Neural cell (in vitro differentiated cells): Measurements from ENCODE around the gene NUDT8. TPM values are rescaled to one million over a fixed set of nuclear protein-coding genes. Genes with fewer than 3 reads are reported as not detected.

Experiments used
- H2AFZ ChIP-seq: fragments of 200-600, 300-800 bp; sonication (generic), shearing (Covaris generic); 2 replicates; pipeline ENCODE4 v1.6.0; 2014; ENCODE audit warnings: low read depth, mild to moderate bottlenecking, antibody characterized with exemption, low read length, moderate library complexity
- H3F3A ChIP-seq: fragments of 200-600 bp; shearing (Covaris generic); 2 replicates; pipeline ENCODE4 v1.6.1; 2016; ENCODE audit warnings: mild to moderate bottlenecking, moderate library complexity, mixed read lengths, antibody characterized with exemption, low read length; ENCODE audit not compliant: insufficient read depth, poor library complexity, severe bottlenecking
- H3K27ac ChIP-seq: fragments of 200-600, 300-800 bp; sonication (generic), shearing (Covaris generic); 2 replicates; pipeline ENCODE4 v1.5.1; 2014; ENCODE audit warnings: mild to moderate bottlenecking, low read length, moderate library complexity
- H3K27me3 ChIP-seq: fragments of 300-800, 200-600 bp; sonication (generic), shearing (Covaris generic); 2 replicates; pipeline ENCODE4 v1.6.0; 2014; ENCODE audit warnings: mild to moderate bottlenecking, low read depth, low read length, moderate library complexity; ENCODE audit not compliant: insufficient read depth
- H3K36me3 ChIP-seq: fragments of 300-800, 200-600 bp; sonication (generic), shearing (Covaris generic); 2 replicates; pipeline ENCODE4 v1.5.1; 2014; ENCODE audit warnings: mild to moderate bottlenecking, antibody characterized with exemption, low read length, moderate library complexity; ENCODE audit not compliant: insufficient read depth
- H3K4me2 ChIP-seq: fragments of 300-800, 200-600 bp; sonication (generic), shearing (Covaris generic); 2 replicates; pipeline ENCODE4 v1.6.0; 2014; ENCODE audit warnings: mild to moderate bottlenecking, low read length
- H3K4me3 ChIP-seq: fragments of 300-800, 200-600 bp; sonication (generic), shearing (Covaris generic); 2 replicates; pipeline ENCODE4 v1.5.1; 2014; ENCODE audit warnings: mild to moderate bottlenecking, low read length, moderate library complexity
- H3K79me2 ChIP-seq: fragments of 200-600 bp; shearing (Covaris generic); replicated peaks from 2 replicates; pipeline ENCODE4 v1.6.0; 2014; ENCODE audit warnings: mild to moderate bottlenecking, low read length, moderate library complexity; ENCODE audit not compliant: insufficient read depth
- H3K9ac ChIP-seq: fragments of 300-800, 200-600 bp; sonication (generic), shearing (Covaris generic); 2 replicates; pipeline ENCODE4 v1.6.1; 2016; ENCODE audit warnings: mild to moderate bottlenecking, low read length, mixed read lengths
- H3K9me2 ChIP-seq: fragments of 200-600 bp; shearing (Covaris generic); 2 replicates; pipeline ENCODE4 v1.6.1; 2016; ENCODE audit warnings: mild to moderate bottlenecking, low read length, mixed read lengths; ENCODE audit not compliant: insufficient read depth
- H3K9me3 ChIP-seq: fragments of 200-600, 300-800 bp; sonication (generic), shearing (Covaris generic); 2 replicates; pipeline ENCODE4 v1.6.1; 2016; ENCODE audit warnings: mild to moderate bottlenecking, mixed run types, low read length, moderate library complexity, mixed read lengths
- H4K20me1 ChIP-seq: fragments of 200-600 bp; shearing (Covaris generic); 2 replicates; pipeline ENCODE4 v1.6.1; 2016; ENCODE audit warnings: mild to moderate bottlenecking, mixed run types; ENCODE audit not compliant: insufficient read depth
- CTCF ChIP-seq: fragments of 450-650 bp; IDR thresholded peaks from 2 replicates; pipeline ENCODE4 v1.5.1; 2014; ENCODE audit warnings: antibody characterized with exemption, mild to moderate bottlenecking, moderate library complexity; ENCODE audit not compliant: poor library complexity, severe bottlenecking
- EP300 ChIP-seq: fragments of 450-650 bp; conservative IDR thresholded peaks from 2 replicates; pipeline ENCODE4 v1.6.1; 2014; ENCODE audit warnings: antibody characterized with exemption, mild to moderate bottlenecking, moderate library complexity; ENCODE audit not compliant: poor library complexity, severe bottlenecking
- EZH2 ChIP-seq: fragments of 200-600, 300-800 bp; shearing (Covaris generic), sonication (generic); IDR thresholded peaks from 2 replicates; pipeline ENCODE4 v1.6.1; 2014; ENCODE audit warnings: antibody characterized with exemption, low read length, borderline replicate concordance, mild to moderate bottlenecking; ENCODE audit not compliant: insufficient read depth, poor library complexity, severe bottlenecking
- MXI1 ChIP-seq: fragments of 450-650 bp; conservative IDR thresholded peaks from 2 replicates; pipeline ENCODE4 v1.6.1; 2014; ENCODE audit warnings: antibody characterized with exemption, mild to moderate bottlenecking; ENCODE audit not compliant: poor library complexity, severe bottlenecking
- POLR2AphosphoS5 ChIP-seq: IDR thresholded peaks from 2 replicates; pipeline ENCODE4 v1.6.1; 2012
- RAD21 ChIP-seq: fragments of 450-650 bp; conservative IDR thresholded peaks from 2 replicates; pipeline ENCODE4 v1.6.1; 2014; ENCODE audit warnings: antibody characterized with exemption, mild to moderate bottlenecking, moderate library complexity
- REST ChIP-seq: IDR thresholded peaks from 2 replicates; pipeline ENCODE4 v1.6.1; 2012; ENCODE audit warnings: borderline replicate concordance
- SMC3 ChIP-seq: fragments of 450-650 bp; conservative IDR thresholded peaks from 2 replicates; pipeline ENCODE4 v1.6.1; 2014; ENCODE audit warnings: antibody characterized with exemption, mild to moderate bottlenecking, moderate library complexity; ENCODE audit not compliant: poor library complexity
- TAF1 ChIP-seq: IDR thresholded peaks from 2 replicates; pipeline ENCODE4 v1.6.1; 2012; ENCODE audit warnings: low read depth
- polyA plus RNA-seq: library from polyadenylated mRNA; depleted of rRNA; stranded (reverse); fragments of >200 nt; gene quantifications from 2 replicates; pipeline ENCODE4 v1.2.3, GENCODE V29; 2014

The NUDT8 gene
- polyA plus RNA-seq, 1 donor from 2014 or later = not detected

GRCh38 chr11:67613313-67613959 lies 16.3 kb downstream of the NUDT8 start:
- TF ChIP-seq RAD21 = no peak
- Histone ChIP-seq H4K20me1 (no peaks in the 10 kb centered on the region), H3K79me2 (no peaks in the 10 kb centered on the region), H3K27ac (no peak overlapping the region), H3K4me3 (no peak overlapping the region), H2AFZ (no peak overlapping the region), H3K4me2 (no peak overlapping the region), H3K36me3 (no peaks in the 10 kb centered on the region), H3K27me3 (no peaks in the 10 kb centered on the region), H3F3A (no peaks in the 10 kb centered on the region), H3K9me2 (no peaks in the 10 kb centered on the region), H3K9me3 (no peaks in the 10 kb centered on the region), H3K9ac (no peak overlapping the region)

- Histone ChIP-seq H3K9me3 (no peaks in the 10 kb centered on the region), H4K20me1 (no peaks in the 10 kb centered on the region), H3K27me3 (no peaks in the 10 kb centered on the region), H3K4me3 (no peak overlapping the region), H3K9me2 (no peaks in the 10 kb centered on the region), H3K36me3 (no peaks in the 10 kb centered on the region), H3K4me2 (no peak overlapping the region), H3K9ac (no peak overlapping the region), H3K27ac (no peak overlapping the region), H2AFZ (no peak overlapping the region), H3K79me2 (peaks cover under 1% of the 10 kb centered on the region), H3F3A (no peaks in the 10 kb centered on the region)
- TF ChIP-seq EP300 (no peak), EZH2 (no peak), POLR2AphosphoS5 (no peak), SMC3 (no peak), CTCF (no peak), TAF1 (no peak), REST (no peak), MXI1 (no peak), RAD21 (no peak)
Measured at GRCh38 chr11:67612751-67613150, 17.0 kb downstream of the NUDT8 start.
